ENCODE measurements around the gene KCNMA1.

KCNMA1 gene

DNA sequence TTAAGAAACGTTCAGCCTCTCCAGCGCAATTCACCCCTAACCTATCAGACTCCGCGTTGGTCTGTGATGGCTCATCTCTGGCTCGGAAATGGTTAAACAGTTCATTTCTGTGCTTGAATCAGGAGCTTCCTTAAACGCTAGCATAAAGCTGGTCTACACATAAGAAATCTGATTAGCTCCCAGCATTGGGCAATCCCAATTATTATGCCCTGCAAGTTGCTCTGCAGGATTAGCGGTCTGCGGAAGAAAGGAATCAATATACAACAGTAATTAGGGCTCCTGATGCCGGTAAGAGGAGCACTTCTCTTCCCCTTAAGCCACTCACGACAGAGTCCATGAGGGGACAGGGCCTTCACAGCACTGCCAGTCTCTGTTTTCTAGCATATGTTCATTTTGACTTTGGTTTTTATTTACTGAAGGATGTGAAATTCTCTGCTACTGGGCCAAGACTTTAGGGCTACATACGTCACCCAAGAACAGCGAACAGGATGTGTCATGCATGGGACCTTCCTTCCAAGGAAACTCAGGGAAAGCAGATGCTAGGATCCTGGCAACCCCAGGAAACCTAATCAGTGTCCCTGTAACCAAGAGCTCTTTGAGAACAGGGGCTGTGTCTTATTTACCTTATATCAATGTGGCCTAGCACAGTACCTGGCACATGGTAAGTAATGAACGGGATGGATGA, 324.4 kb downstream of the KCNMA1 start:
- no peak for DNase-seq

DNA sequence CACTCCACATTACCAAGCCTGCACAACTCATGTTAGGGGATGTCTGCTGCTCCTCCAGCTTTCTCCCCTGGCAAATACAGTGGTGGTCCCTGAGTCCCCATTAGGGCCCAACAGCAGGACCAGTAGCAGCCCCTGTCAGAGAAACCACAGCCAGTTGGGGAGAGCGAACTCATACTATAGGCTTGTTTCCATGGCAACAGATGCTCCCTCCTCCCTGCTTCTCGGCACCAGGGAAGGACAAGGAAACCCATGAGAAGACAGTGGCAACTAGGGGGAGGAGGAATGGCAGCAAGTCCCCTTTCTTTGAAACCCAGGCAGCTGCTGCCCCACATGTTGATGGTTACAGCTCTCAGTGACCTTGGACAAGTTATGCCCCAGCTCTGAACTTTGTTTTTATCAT, 326.4 kb downstream of the KCNMA1 start:
- DNase-seq, result no peak

DNA sequence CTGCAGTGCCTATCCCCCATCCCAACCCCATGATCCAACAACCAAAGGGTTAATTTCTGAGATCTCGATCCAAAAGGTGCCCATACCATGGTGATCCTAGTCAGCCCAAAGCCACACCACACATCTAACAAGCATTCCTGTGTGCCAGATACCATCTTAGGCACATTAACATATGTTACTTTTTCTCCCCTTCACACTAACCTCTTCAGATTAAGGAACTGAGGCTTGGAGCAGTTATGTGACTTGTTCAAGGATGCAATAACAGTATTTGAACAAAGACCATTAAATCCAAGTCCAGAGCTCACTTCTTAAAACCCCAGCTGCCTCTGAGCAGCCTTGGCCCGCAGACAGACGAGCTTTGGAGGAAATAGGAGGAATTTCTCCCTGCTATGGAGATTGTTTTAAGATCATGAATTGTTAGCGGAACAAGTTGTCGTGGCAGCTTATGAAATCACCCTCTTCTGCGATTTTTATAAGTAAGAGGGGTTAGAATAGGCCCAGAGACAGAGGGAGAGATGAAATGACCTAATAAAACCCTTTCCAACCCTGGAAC, 327.2 kb downstream of the KCNMA1 start:
- no peak for DNase-seq

DNA sequence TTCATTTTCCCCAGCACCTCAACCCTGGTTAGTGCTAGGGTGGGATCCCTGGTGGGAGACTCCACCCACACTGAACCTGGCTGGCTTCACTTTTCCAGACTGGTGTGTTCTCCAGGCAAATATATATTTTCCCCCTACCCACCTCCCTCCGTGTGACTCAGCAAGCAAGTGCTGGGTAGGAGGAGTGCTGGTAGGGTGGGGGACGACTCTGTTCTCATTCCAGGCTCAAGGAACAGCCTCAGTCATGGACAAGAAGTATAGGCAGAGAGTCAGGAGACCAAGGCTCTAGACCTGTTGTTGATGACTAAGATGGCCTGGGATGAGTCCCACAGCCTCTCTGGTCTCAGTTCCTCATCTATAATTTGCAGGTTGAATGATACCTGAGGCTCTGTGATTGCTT, 328.1 kb downstream of the KCNMA1 start:
- no peak for DNase-seq

DNA sequence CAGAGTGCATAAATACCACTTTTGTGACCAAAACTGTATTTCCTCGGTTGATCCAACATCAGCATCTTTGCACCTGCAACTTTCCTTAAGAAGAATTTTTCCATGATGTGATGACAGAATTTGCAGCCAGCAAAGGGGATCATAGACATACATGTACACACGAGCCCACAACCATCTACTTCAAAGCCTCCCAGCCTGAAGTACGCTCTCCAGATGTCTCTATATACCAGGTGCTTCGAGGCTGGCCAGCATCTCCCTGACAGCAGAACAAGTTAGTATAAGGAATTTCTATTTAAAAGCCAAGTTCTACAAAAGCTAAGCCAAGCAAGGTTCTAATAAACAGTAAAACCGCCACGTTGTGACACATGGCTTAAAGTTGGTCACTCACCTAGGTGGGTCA, 328.5 kb downstream of the KCNMA1 start:
- no peak for DNase-seq

DNA sequence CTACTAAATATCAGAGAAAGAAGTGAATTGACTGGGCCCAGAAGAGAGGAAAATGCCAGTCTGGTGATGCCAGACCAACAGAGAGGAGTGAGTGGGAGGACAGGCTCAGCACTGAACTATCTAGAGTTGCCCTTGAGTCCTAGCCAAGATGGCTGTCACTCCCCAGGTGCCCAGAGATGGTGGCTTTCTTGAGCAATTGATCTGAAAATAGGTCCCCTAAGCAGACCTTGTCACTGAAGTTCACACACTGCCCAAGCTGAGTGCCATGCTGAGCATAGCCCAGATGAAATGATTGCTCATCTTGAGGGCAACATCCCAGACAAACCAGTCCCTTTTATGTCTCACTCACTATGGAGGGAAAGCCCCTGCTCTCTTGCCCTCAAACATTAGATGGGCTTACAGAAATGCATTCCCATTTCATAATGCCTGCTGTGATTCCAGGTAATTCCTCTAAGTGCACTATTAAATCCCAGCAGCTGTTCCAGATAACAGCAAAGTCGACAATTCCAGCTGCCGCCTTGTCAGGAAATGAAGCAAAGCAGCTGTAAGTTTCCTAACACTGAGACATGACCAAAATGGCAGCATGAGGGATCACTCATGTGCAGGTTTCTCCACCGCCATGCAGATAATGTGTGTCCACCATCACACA, 329.4 kb downstream of the KCNMA1 start:
- no peak for DNase-seq

DNA sequence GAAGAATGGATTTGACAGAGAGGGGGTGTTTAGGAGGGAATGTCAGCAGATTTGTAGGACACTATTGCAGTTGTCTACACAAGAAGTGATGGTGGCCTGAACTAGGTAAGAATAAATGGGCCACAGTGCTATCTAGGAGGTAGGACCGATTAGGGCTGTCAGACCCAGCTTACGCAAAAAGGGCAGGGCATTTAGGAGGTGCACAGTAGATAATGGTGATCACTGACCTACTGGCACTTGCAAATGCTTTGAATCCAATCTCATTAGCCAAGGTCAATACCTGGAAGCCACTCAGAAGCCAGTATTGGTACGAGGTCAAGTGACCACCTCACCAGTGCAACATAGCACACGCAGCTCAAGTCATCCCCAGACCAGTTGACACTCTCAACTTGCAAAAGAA, 330.9 kb downstream of the KCNMA1 start:
- no peak for DNase-seq

DNA sequence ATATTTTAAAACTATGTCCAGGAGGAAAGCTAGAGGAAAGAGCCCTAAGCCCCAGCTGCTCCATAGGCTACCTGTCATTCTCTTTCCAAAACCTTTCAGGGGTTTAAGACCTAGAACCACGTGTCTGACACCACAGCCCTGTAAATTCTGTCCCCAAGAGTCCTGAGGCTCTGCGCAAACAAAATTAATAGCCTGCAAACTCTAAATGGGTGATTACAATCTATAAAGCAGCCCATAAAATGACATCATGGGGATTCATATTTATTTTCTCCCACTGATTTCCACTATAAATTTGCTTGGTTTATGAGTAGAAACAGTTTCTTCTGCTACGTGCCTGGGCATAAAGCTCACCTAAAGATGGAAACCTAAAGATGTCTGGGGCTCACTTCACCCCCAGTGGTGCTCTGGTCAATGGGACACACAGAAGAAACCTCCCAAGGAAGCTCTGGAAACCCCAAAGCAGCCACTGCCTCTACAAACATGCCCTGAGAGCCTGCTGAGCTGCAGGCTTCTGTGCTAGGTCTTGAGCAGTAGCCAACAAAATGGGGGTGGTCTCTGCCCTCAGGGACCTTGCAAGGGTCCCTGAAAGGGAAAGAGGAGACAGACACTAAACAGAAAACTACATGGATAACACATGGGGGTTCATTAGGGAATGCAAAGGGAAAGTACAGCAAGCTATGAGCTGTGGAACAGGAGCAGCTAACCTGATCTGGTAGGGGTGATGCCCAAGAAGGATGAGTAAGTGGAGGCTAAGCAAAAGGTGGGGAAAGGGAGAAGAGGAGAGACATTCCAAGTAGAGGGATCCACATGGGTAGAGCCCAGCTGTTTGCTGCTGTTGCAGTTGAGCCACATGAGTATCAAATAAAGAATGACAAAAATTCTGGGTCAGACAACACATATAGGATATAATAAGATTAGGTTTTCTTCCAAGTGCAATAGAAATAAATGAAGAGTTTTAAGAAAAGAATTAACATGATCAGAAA, 331.7 kb downstream of the KCNMA1 start:
- DNase-seq, result no peak

DNA sequence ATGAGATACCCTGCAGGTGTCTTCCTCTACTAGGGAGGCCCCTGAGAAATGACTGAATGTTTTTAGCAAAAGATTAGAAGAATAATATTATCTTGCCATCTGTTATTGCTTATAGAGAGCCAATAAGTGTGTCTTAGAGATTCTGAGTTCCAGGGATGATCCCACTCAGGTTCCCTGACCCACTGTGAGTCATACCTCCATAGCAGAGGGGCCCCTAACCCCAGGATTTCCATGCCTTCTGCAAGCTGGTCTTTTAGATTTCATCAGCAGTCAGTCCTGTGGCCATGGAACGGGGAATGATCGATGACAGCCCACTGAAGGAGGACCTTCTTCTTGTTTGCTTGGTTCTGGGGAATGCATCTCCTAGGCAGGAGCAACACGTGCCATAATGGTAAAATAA, 333.4 kb downstream of the KCNMA1 start:
- DNase-seq, result no peak

DNA sequence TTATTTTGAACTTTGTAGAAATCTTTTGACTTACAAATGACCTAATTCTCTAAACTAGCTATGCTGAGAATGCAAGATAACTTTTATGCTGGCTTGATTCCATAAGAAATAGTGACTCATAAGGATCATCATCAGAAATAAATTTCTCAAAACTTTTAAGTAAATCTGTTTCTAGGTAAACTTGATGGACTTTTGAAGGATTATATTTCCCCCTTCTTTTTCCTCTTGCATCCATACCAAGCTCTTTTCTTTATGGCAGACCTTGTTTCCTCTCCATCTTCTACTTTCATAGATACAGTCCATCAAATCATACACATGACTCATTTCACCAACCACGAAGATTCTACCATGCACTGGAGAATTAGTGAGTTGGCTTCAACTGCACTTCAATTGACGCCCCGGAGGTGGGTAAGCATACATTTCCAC, 336.3 kb downstream of the KCNMA1 start:
- DNase-seq, result no peak

DNA sequence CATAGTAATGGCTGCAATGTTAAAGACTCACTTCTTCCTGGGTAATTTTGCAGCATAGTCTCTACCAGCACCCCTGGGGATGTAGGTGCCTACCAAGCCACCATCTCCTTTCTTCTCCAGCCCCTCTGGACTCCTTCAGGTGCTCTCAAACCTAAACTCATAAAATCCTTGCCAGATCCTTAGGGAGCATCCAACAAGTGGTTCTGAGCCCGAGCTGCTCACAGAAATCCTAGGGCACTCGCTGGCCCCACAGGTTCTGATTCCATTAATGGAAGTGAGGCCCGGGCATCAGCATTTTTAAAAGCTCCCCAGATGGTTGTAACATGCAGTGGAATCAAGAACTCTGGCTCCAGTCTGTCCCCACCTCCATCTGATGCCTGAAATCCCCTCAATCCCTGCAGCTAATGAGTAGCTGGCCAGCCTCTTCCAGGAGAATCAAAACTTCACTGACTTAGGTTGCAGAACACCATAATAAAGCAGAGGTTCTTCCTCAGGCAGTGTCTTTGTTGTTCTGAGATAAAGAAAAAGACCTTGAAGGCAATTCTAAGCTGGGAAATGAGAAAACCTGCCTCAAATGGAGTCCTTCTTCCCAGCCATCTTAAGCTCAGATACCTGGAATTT, 336.8 kb downstream of the KCNMA1 start:
- no peak for DNase-seq

DNA sequence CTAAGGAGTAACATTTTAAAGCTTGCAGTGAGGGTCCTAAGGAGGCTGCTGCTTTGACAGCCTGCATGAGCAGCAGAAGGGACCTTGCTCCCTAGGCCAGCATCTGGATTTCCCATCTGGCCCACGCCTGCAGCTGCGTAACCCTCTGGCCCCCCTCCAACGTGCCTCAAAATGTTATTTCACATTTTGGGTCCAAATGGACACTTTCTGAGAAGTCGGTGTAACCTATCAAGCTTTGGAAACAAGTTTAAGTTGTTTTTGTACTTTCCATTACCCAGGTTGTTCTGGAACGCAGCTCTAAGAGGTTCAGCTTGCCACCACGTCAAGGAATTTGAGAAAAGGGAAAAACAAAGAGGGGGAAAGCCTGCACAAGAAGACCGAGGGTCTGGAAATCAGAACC, 338.3 kb downstream of the KCNMA1 start:
- DNase-seq, result no peak

DNA sequence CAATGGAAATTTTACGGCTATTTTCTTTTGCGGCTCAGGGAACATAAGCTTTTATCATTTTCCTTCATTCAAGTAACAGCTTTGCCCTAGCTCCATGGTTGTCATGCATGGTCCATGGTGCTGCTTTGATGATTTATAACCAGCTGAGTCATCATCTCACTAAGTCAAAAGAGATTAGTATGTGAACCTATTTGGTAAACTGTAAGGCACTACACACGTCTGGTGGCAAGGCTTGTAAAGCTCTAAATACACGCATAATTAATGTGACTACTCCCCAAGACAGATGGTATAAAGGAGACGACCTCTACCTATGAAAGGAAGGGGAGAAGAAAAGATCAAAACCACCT, 340.2 kb downstream of the KCNMA1 start:
- DNase-seq, result no peak

DNA sequence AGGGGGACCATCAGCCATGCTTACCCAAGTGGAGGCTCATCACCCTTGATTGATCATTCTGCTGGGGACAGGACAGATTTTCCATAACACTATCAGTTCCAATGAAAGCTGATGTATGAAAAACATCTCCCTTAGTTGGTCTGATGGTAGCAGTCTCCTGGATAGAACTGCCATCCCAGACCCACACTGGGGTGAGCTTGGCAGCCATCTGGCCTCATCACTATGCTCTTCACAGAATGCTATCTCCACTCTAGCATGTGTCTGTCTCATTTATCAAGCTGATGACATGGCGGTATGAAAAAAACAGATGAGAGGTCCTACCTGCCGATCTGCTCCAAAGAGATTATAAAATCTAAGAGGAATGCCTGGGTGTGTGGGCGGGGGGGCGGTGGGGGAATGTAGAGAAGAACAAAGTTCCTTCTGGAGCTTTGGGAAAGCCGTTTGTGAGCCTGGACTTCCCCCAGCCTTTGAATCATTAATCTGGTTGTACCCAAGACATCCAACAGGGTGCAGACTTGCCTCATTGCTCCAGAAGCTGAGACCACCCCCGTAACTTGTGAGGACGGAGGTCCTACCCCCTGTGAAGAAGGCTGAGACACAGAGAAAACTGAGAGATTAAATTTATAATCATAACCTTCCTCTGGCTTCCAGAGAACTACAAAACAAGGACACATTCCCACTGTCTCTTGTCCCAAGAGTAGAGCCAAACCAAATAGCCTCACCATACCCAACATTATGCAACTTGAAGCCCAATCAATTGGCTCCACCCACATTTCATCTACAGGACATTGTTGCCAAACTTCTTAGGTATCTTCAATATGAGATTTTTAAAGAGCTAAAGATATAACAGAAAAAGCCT, 340.8 kb downstream of the KCNMA1 start:
- DNase-seq, result no peak

DNA sequence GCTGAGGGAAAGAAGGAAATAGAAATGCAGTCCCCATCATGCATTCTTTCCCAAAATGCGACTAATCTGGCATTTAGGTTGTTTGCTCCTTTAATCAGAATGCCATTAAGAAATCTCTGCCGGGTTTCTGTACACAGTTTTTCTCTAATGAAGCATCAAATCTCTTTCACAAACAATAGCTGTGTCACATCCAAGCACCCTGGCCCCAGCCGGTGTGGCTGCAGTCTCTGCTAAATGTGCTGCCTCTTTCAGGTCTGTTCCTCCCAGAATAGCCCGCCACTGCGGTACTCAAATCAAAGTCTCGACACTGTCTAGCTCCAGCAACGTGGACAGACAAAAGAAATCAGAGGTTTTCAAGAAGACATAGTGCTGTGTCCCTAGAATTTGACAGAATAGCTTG, 343.8 kb downstream of the KCNMA1 start:
- DNase-seq, result no peak

DNA sequence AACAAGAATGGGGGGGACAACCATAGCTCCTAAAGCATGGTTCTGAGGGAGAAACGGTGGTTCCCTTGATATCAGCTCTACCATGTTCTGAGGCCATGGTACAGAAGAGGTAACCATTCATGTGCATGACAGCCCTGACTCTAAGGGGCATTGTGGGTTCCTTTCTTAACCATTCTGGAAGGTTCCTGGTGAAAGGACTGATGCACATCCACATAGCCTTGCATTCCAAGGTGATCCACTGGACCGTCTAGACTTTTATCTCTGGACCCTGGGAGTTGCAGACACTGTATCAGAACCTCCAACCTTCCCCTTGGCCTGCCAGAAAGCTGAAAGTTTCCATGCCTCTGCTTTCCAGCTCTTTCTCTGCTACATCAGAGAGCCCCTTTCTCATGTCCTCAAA, 344.3 kb downstream of the KCNMA1 start:
- DNase-seq, result no peak

DNA sequence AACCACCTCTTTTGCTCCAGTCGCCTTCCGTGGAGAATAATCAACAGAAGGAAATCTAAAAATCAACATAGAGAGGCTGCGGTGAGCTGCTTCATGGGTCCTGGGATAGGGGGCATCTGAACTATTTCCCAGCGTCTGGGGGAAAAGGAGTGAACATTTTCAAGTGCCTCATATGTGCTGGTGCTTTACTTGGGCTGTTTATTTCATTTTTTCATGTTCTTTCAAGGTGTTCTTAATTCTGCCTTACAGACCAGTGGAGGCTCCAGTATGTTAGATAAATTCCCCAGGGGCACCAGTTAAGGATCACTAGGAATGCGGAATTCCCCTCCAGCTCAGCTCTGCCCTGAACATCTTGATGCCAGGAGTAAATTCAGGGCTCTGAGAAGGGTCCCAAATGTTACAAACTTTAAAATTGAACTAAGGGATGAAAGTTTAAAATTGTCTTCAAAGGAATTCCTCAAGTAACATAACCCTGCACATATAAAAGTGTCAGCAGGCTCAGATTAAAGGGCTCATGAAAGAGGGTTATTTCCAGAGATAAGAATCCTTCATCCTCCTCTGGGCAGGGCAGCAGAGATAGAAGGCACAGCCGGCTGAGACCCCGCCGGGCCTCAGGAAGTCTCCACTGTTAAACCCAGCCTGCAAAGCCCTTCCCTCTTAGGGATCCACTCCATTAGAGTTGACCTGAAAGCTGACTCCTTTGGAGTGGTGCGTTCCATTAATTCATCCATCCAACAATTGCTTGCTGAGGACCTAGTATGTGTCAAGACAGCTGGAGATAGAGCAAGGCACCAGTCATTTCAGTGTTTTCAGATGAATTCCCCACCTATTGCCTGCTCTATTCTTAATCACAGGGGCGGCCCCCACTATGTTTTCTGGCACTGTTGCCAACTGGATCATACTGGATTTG, 345.8 kb downstream of the KCNMA1 start:
- no peak for DNase-seq

DNA sequence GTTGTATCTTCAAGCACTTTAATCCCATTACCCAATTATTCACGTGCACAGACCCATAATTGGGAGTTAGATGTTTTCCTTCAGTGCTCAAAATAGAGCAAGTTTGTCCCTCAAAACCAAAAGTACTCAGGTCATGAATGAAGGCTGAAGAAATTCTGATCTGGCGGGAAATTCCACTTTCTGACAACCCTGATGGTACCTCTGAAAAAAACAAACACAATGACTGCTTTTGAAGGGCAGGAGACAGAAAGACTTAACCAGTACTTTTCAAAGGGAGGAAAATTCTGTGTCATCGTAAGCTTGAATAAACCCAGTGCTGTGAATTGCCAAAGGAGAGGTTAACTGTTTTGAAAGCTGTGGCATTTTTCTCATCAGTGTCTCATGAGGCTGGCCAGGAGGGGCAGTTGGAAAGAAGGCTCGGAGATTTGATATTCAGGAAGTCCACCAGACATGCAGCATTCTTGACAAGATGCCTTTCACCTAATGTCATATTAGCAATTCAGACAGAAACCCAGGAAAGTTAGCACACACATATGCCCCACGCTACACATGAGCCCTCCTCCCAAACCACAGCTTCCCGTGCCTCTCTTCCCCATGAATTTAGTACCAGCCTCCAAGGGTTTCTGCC, 347.0 kb downstream of the KCNMA1 start:
- no peak for DNase-seq

DNA sequence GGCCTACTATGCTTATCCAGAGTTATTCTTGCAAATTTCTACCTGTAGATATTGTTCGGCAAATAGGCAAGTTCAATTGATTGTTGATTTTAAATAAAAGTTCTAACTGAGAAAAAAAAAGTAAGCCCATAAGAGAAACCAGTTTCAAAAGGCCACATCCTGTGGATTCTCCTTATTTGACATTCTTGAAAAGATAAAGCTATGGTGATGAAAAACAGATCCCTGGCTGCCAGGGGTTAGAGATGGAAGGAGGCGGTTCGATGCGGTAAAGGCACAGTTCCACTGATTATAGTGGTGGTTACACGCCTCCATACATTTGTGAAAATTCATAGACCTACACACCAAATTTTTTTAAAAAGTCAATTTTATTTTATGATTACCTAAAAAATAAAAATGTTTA, 347.8 kb downstream of the KCNMA1 start:
- DNase-seq, result no peak

DNA sequence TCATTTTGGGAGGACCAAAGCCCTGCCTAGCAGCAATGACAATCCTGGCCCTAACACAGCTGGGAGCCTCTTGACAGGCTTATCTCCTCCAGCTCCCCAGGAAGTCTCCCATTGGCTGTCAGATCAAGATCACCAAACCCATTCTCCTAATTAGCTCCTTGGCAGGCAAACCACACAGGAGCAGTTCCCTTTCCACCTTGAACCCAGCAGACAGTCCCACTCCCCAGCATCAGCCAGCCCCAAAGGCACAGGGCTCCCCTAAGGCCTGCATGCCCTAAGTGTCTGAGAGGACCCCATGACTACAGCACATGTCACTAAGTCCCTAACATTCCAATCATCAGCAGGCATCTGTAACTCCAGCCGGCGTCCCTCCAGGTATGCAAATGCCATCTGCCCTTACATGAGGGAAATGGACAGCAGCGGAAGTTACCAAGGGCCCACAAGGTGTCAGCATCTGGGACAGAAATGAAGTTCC, 348.5 kb downstream of the KCNMA1 start:
- DNase-seq, result no peak
